NCI-H187 treated with DMSO at 0.1 percent for 48 hours (cell line): ENCODE results near the gene PRDX1.
"Not testable (repeated sequence)": the region's sequence is repeated elsewhere in the genome, so short reads cannot be mapped to it uniquely, and the experiment has no call there.

Experiments
- DNase-seq: peaks from one replicate; lab custom pipeline; 2025; lab: John Stamatoyannopoulos, UW

The PRDX1 gene

GRCh38 chr1:45503462-45504360 is 18.0 kb downstream of the PRDX1 start:
- DNase-seq: no peak

- DNase-seq: no peak
Observed at GRCh38 chr1:45501505-45501859, 20.2 kb downstream of the PRDX1 start.

- no peak for DNase-seq
Observed at GRCh38 chr1:45499415-45499769, 22.3 kb downstream of the PRDX1 start.

- no peak for DNase-seq
Observed at GRCh38 chr1:45498279-45498678, 23.4 kb downstream of the PRDX1 start.

GRCh38 chr1:45493116-45493697 is 28.5 kb downstream of the PRDX1 start:
- DNase-seq: peak; percentile 30

GRCh38 chr1:45492691-45493090 is 29.0 kb downstream of the PRDX1 start:
- no peak for DNase-seq

GRCh38 chr1:45491487-45492260 is 30.0 kb downstream of the PRDX1 start:
- no peak for DNase-seq

- peak; percentile 99 for DNase-seq
Observed at GRCh38 chr1:45490626-45491486, 30.8 kb downstream of the PRDX1 start, which contains the start of gene TESK2. Gene TESK2, minus strand, starts transcription at chr1:45491163. Its CDS starts 33,378 bp downstream, at chr1:45457785.

- DNase-seq: no peak
Observed at GRCh38 chr1:45490121-45490625, 31.5 kb downstream of the PRDX1 start.

GRCh38 chr1:45489379-45489778 is 32.3 kb downstream of the PRDX1 start:
- DNase-seq: not testable (repeated sequence)

- no peak for DNase-seq
Observed at GRCh38 chr1:45488666-45489377, 32.9 kb downstream of the PRDX1 start.

GRCh38 chr1:45485949-45486348 is 35.7 kb downstream of the PRDX1 start:
- no peak for DNase-seq

- DNase-seq: no peak
Observed at GRCh38 chr1:45479039-45479748, 42.5 kb downstream of the PRDX1 start.

GRCh38 chr1:45478121-45478814 is 43.4 kb downstream of the PRDX1 start:
- DNase-seq: no peak

- no peak for DNase-seq
Observed at GRCh38 chr1:45477646-45478045, 44.0 kb downstream of the PRDX1 start.

- not testable (repeated sequence) for DNase-seq
Observed at GRCh38 chr1:45474194-45474593, 47.5 kb downstream of the PRDX1 start.

- no peak for DNase-seq
Observed at GRCh38 chr1:45473302-45473701, 48.4 kb downstream of the PRDX1 start.

- no peak for DNase-seq
Observed at GRCh38 chr1:45470306-45470798, 51.3 kb downstream of the PRDX1 start.

- DNase-seq: not testable (repeated sequence)
Observed at GRCh38 chr1:45467353-45467752, 54.3 kb downstream of the PRDX1 start.
